H9 (cell line): ENCODE data around the gene FGF11. TPM values are rescaled to one million over a fixed set of nuclear protein-coding genes. Genes with fewer than 3 reads are reported as not detected.
"Not testable (repeated sequence)": the region's sequence is repeated elsewhere in the genome, so short reads cannot be mapped to it uniquely, and the experiment has no call there.

Experiments
- DNase-seq: peaks from one replicate; pipeline ENCODE4 v3.0.0-alpha.2; 2017
- H2AFZ ChIP-seq: one replicate; pipeline ENCODE4 v1.6.1; 2013; ENCODE audit warnings: mild to moderate bottlenecking, low read length, control low read depth, moderate library complexity
- H2AK5ac ChIP-seq: 2 replicates; pipeline ENCODE4 v1.6.1; 2013; ENCODE audit warnings: low read length, control low read depth, mixed read lengths; ENCODE audit not compliant: insufficient read length
- H2BK120ac ChIP-seq: one replicate; pipeline ENCODE4 v1.6.1; 2013; ENCODE audit warnings: low read depth, mild to moderate bottlenecking, low read length, control low read depth, inconsistent platforms; ENCODE audit not compliant: poor library complexity, severe bottlenecking
- H2BK12ac ChIP-seq: 2 replicates; pipeline ENCODE4 v1.6.1; 2013; ENCODE audit warnings: low read length, control low read depth, mixed read lengths, low read depth; ENCODE audit not compliant: insufficient read length
- H2BK15ac ChIP-seq: 2 replicates; pipeline ENCODE4 v1.6.1; 2013; ENCODE audit warnings: low read depth, low read length, control low read depth
- H2BK20ac ChIP-seq: one replicate; pipeline ENCODE4 v1.6.1; 2013; ENCODE audit warnings: low read depth, mild to moderate bottlenecking, low read length, control low read depth, inconsistent platforms; ENCODE audit not compliant: poor library complexity, severe bottlenecking
- H2BK5ac ChIP-seq: 2 replicates; pipeline ENCODE4 v1.6.1; 2013; ENCODE audit warnings: low read length, control low read depth, mixed read lengths; ENCODE audit not compliant: insufficient read length
- H3K14ac ChIP-seq: 2 replicates; pipeline ENCODE4 v1.6.1; 2013; ENCODE audit warnings: low read length, control low read depth; ENCODE audit not compliant: insufficient read depth
- H3K18ac ChIP-seq: 2 replicates; pipeline ENCODE4 v1.6.1; 2013; ENCODE audit warnings: low read depth, mild to moderate bottlenecking, mixed read lengths, low read length, control low read depth; ENCODE audit not compliant: insufficient read length
- H3K23ac ChIP-seq: 2 replicates; pipeline ENCODE4 v1.6.1; 2013; ENCODE audit warnings: low read length, control low read depth, mixed read lengths, low read depth; ENCODE audit not compliant: insufficient read length
- H3K23me2 ChIP-seq: 2 replicates; pipeline ENCODE4 v1.6.1; 2013; ENCODE audit warnings: low read depth, mild to moderate bottlenecking, mixed read lengths, low read length, control low read depth; ENCODE audit not compliant: insufficient read length, poor library complexity, severe bottlenecking
- H3K27ac ChIP-seq: 2 replicates; pipeline ENCODE4 v1.5.1; 2013; ENCODE audit warnings: low read length, control low read depth, mixed read lengths, low read depth; ENCODE audit not compliant: insufficient read length
- H3K27me3 ChIP-seq: 2 replicates; pipeline ENCODE4 v1.6.1; 2013; ENCODE audit warnings: low read length, control low read depth, inconsistent platforms; ENCODE audit not compliant: insufficient read depth
- H3K4ac ChIP-seq: 2 replicates; pipeline ENCODE4 v1.6.1; 2013; ENCODE audit warnings: low read depth, mild to moderate bottlenecking, control low read depth, inconsistent platforms, low read length, moderate library complexity
- H3K4me1 ChIP-seq: 2 replicates; pipeline ENCODE4 v1.6.1; 2013; ENCODE audit warnings: low read length, control low read depth, inconsistent platforms; ENCODE audit not compliant: insufficient read depth
- H3K4me2 ChIP-seq: 2 replicates; pipeline ENCODE4 v1.6.1; 2013; ENCODE audit warnings: low read length, control low read depth, mixed read lengths; ENCODE audit not compliant: insufficient read length, insufficient read depth
- H3K56ac ChIP-seq: 2 replicates; pipeline ENCODE4 v1.6.1; 2013; ENCODE audit warnings: low read depth, mild to moderate bottlenecking, mixed read lengths, low read length, control low read depth; ENCODE audit not compliant: insufficient read length
- H3K79me1 ChIP-seq: 2 replicates; pipeline ENCODE4 v1.6.1; 2013; ENCODE audit warnings: low read depth, mild to moderate bottlenecking, moderate library complexity, low read length, control low read depth, inconsistent platforms; ENCODE audit not compliant: insufficient read depth, poor library complexity, severe bottlenecking
- H3K79me2 ChIP-seq: 2 replicates; pipeline ENCODE4 v1.6.1; 2013; ENCODE audit warnings: low read length, control low read depth, inconsistent platforms; ENCODE audit not compliant: insufficient read depth
- H3K9ac ChIP-seq: 2 replicates; pipeline ENCODE4 v1.6.1; 2013; ENCODE audit warnings: low read length, control low read depth, mixed read lengths; ENCODE audit not compliant: insufficient read length; ENCODE audit errors: extremely low read depth
- H3K9me3 ChIP-seq: one replicate; pipeline ENCODE4 v1.6.1; 2013; ENCODE audit warnings: low read depth, low read length, inconsistent platforms; ENCODE audit not compliant: control insufficient read depth
- H3T11ph ChIP-seq: one replicate; pipeline ENCODE4 v1.6.1; 2013; ENCODE audit warnings: mild to moderate bottlenecking, low read length, control low read depth, inconsistent platforms
- H4K20me1 ChIP-seq: one replicate; pipeline ENCODE4 v1.6.1; 2013; ENCODE audit not compliant: control insufficient read depth, insufficient read length, insufficient read depth
- H4K5ac ChIP-seq: 2 replicates; pipeline ENCODE4 v1.6.1; 2013; ENCODE audit warnings: low read depth, mild to moderate bottlenecking, mixed read lengths, low read length, control low read depth; ENCODE audit not compliant: insufficient read length
- H4K8ac ChIP-seq: replicated peaks from 2 replicates; pipeline ENCODE4 v1.6.1; 2013; ENCODE audit warnings: low read length, control low read depth, mixed read lengths, low read depth; ENCODE audit not compliant: insufficient read length
- H4K91ac ChIP-seq: 2 replicates; pipeline ENCODE4 v1.6.1; 2013; ENCODE audit warnings: low read depth, mild to moderate bottlenecking, moderate library complexity, mixed read lengths, low read length, control low read depth; ENCODE audit not compliant: insufficient read length
- H3K27ac Mint-ChIP-seq, 3 experiments: 2 replicates in 2 of 3; 3 replicates in 1 of 3; pipeline ENCODE4 v1.8.0; 2020 to 2021; ENCODE audit warnings: mixed read lengths in 3 of 3, mild to moderate bottlenecking in 1 of 3, moderate library complexity in 1 of 3
- H3K27me3 Mint-ChIP-seq: 2 replicates; pipeline ENCODE4 v1.8.0; 2021; ENCODE audit warnings: low read depth, mild to moderate bottlenecking, moderate library complexity, mixed read lengths
- H3K36me3 Mint-ChIP-seq, 3 experiments: 2 replicates in 2 of 3; 3 replicates in 1 of 3; pipeline ENCODE4 v1.8.0; 2020 to 2021; ENCODE audit warnings: low read depth in 3 of 3, mixed read lengths in 3 of 3; ENCODE audit not compliant: insufficient read depth in 1 of 3
- H3K4me1 Mint-ChIP-seq, 2 experiments: 2 replicates each; pipeline ENCODE4 v1.8.0; 2020; ENCODE audit warnings: mixed read lengths in 2 of 2
- H3K4me3 Mint-ChIP-seq, 2 experiments: 2 replicates in 1 of 2; 3 replicates in 1 of 2; pipeline ENCODE4 v1.8.0; 2020 to 2021; ENCODE audit warnings: mild to moderate bottlenecking in 2 of 2, mixed read lengths in 2 of 2, moderate library complexity in 1 of 2
- H3K9me3 Mint-ChIP-seq, 2 experiments: 2 replicates in 1 of 2; 3 replicates in 1 of 2; pipeline ENCODE4 v1.8.0; 2020; ENCODE audit warnings: mild to moderate bottlenecking in 2 of 2, mixed read lengths in 2 of 2, moderate library complexity in 1 of 2
- CTCF ChIP-seq: fragments of 200-600 bp; sonication (generic); conservative IDR thresholded peaks from 3 replicates; pipeline ENCODE4 v1.8.0; 2021; ENCODE audit warnings: antibody characterized with exemption, mild to moderate bottlenecking
- WGBS: extraction: QIAGEN DNeasy Blood & Tissue Kit; methylation state at CpG from one replicate; pipeline ENCODE4 v1.1.7; 2013; ENCODE audit warnings: missing lambda C conversion rate, low lambda C conversion rate, mixed read lengths; ENCODE audit not compliant: insufficient read length; ENCODE audit errors: extremely low coverage; 5-methylcytosine and 5-hydroxymethylcytosine counted together
- total RNA-seq: library from RNA; stranded (reverse); gene quantifications from 2 replicates; pipeline ENCODE4 v1.2.1, GENCODE V29; 2021

Gene FGF11
- total RNA-seq, 1 experiment from 2014 or later, result 15.2 TPM

GRCh38 chr17:7468804-7469389 lies 29.6 kb downstream of the FGF11 start:
- no peak overlapping the region for H2BK5ac ChIP-seq
- TF ChIP-seq CTCF, result no peak
- no peak overlapping the region for H3K4me3 Mint-ChIP-seq
- H3K4me1 Mint-ChIP-seq, result no peaks in the 10 kb centered on the region; a peak in 1 of 4 replicates
- WGBS, result no CpG with 5 or more reads among the region's 12 CpGs
- no peak overlapping the region for H3K18ac ChIP-seq
- no peak overlapping the region for H4K8ac ChIP-seq
- H3K9me3 ChIP-seq, result no peaks in the 10 kb centered on the region
- H2AFZ ChIP-seq, result no peak overlapping the region
- no peak overlapping the region for H4K5ac ChIP-seq
- no peaks in the 10 kb centered on the region for H4K20me1 ChIP-seq
- H3K27ac ChIP-seq, result no peak overlapping the region
- H3K23ac ChIP-seq, result no peak overlapping the region
- no peak overlapping the region for H3K9ac ChIP-seq
- H3K4me1 ChIP-seq, result no peaks in the 10 kb centered on the region; the same call in 1 of the 2 replicates
- no peak overlapping the region for H3K4ac ChIP-seq
- no peak overlapping the region for H2AK5ac ChIP-seq
- no peak overlapping the region for H3K14ac ChIP-seq
- no peak overlapping the region for H2BK120ac ChIP-seq
- H3K27ac Mint-ChIP-seq, result no peak overlapping the region; a peak in 1 of 7 replicates
- no peaks in the 10 kb centered on the region for H3K23me2 ChIP-seq
- no peak overlapping the region for H3K56ac ChIP-seq
- H3K9me3 Mint-ChIP-seq, result no peaks in the 10 kb centered on the region
- DNase-seq, result no peak
- H3K36me3 Mint-ChIP-seq, result peaks cover 2 to 13% (median 9%) of the 10 kb centered on the region in 3 experiments; a peak in 4 of 7 replicates
- no peaks in the 10 kb centered on the region for H3K27me3 ChIP-seq
- H2BK12ac ChIP-seq, result no peak overlapping the region
- H3K4me2 ChIP-seq, result no peak overlapping the region
- H3K79me2 ChIP-seq, result no peaks in the 10 kb centered on the region
- no peak overlapping the region for H2BK15ac ChIP-seq
- H3T11ph ChIP-seq, result no peak overlapping the region
- no peaks in the 10 kb centered on the region for H3K27me3 Mint-ChIP-seq
- no peak overlapping the region for H2BK20ac ChIP-seq
- H3K79me1 ChIP-seq, result no peaks in the 10 kb centered on the region
- no peak overlapping the region for H4K91ac ChIP-seq

- not testable (repeated sequence) for H3K4ac ChIP-seq, H3K27ac ChIP-seq, H3K56ac ChIP-seq, H3K4me3 Mint-ChIP-seq, H3K4me1 ChIP-seq, H3K9me3 ChIP-seq, H3K4me2 ChIP-seq, H4K20me1 ChIP-seq, H4K5ac ChIP-seq, H3K18ac ChIP-seq, H3K23me2 ChIP-seq, H3T11ph ChIP-seq, H4K91ac ChIP-seq, H2BK5ac ChIP-seq, H4K8ac ChIP-seq, H3K23ac ChIP-seq, H2BK120ac ChIP-seq, H2BK12ac ChIP-seq, H3K79me1 ChIP-seq, H3K9ac ChIP-seq, H3K14ac ChIP-seq, H2AFZ ChIP-seq, DNase-seq, H3K27me3 ChIP-seq, H3K27me3 Mint-ChIP-seq, H2BK20ac ChIP-seq, H3K27ac Mint-ChIP-seq, H2BK15ac ChIP-seq, H3K4me1 Mint-ChIP-seq, H3K9me3 Mint-ChIP-seq, H2AK5ac ChIP-seq, H3K79me2 ChIP-seq
- peaks cover 2 to 13% (median 4%) of the 10 kb centered on the region in 3 experiments; a peak in 4 of 7 replicates for H3K36me3 Mint-ChIP-seq
- no CpG with 5 or more reads among the region's 12 CpGs for WGBS
Measured at GRCh38 chr17:7469843-7470242, 30.5 kb downstream of the FGF11 start.
